C4-2B (cell line): ENCODE measurements around the gene CSAD.

Source experiments
- H3K27ac ChIP-seq: fragments of 450-650 bp; 2 replicates; pipeline ENCODE4 v1.5.1; 2017
- CTCF ChIP-seq: fragments of 450-650 bp; conservative IDR thresholded peaks from 2 replicates; pipeline ENCODE4 v1.5.1; 2017; ENCODE audit warnings: mild to moderate bottlenecking
- ZFX ChIP-seq: fragments of 450-650 bp; IDR thresholded peaks from 2 replicates; pipeline ENCODE4 v1.6.1; 2017

The CSAD gene

GRCh38 chr12:53200458-53201176 lies 19.9 kb upstream of the CSAD start:
- TF ChIP-seq ZFX (no peak), CTCF (no peak)
- H3K27ac ChIP-seq: no peak overlapping the region

DNA sequence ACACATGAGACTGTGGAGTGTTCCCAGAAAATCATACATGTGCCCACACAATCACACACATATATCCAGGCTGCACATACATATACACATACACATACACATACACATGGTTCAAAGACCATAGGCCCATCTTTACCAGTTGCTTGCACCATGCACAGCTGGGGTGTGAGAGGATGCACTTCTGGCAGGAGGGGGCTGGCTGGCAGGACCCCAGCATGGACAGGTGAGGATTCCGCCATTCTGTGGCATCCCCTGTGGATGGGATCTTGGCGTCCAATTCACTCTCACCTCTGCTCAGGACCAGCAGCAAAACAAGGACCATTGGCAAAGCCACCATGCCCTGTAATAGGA lies 19.4 kb upstream of the CSAD start:
- H3K27ac ChIP-seq: no peak overlapping the region

GRCh38 chr12:53199700-53200099 lies 19.0 kb upstream of the CSAD start:
- no peak overlapping the region for H3K27ac ChIP-seq
- no peak for TF ChIP-seq CTCF
- TF ChIP-seq ZFX: no peak

More for the DNA sequence above, 19.4 kb upstream of the CSAD start:
- TF ChIP-seq ZFX (no peak), CTCF (no peak)

DNA sequence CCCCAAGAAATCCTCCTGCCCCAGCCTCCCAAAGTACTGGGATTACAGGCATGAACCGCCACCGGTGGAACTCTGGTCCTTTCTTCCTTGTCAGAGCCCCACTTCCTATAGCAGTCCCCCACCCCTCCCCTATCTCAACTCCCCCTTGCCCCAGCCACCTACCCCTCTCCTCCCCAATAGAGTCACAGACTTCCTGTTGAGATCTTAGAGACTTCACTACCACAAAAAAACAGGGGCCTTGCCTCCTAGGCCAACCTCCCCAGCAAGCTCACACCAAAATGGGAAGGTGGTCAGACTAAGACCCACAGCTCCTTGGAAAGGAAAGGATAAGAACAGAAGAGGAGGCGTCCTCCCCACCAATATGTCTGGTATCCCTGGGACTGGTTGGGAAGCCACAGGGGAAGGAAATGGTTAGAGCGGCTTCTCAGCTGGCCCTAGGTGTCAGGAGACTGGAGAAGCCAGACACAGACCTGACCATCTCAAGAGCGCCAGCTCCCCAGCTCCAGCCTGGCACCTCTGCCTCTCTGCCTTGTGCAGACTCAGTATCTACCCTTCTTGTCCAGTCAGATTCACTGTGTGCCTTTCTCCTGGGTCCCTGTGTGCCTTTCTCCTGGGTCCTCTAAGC lies 17.9 kb upstream of the CSAD start:
- no peak overlapping the region for H3K27ac ChIP-seq
- TF ChIP-seq ZFX: no peak
- no peak for TF ChIP-seq CTCF

DNA sequence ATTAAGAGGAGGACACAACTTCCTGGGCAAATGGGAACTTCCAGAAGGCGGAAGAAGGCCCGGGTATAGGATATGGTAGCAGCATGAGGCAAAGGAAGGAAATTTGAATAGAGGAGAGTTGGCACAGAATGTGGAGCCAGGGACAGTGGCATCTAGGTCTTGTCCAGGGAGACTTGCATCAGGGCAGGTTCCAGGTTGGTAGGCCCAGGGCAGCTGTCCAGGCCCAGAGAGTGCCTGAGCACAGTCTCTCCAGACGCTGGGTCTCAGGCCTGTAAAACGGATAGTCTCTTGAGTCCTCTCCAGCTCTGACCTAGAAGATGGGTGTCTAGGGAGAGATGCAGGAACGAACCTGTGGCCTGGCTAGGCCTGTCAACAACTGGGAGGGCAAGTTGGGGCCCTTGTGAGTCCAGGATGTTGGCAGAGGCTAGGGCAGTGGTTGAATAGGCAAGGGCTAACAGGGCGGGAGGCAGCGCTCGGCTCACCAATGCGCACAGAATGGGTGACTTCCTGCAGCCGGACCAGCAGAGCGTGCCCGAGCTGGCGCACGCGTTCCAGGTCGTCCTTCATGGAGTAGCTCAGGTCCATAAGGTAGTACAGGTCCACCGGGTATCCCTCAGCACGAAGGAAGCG lies 16.4 kb upstream of the CSAD start:
- TF ChIP-seq ZFX (0 out of 2 replicates have a peak, but pooled peaks have one; percentile 33), CTCF (no peak)
- H3K27ac ChIP-seq: peak overlapping the region; percentile 33

- no peak for TF ChIP-seq ZFX
- no peak for TF ChIP-seq CTCF
- H3K27ac ChIP-seq: no peak overlapping the region
Observed at GRCh38 chr12:53196486-53196885, 15.8 kb upstream of the CSAD start.
